ENCODE data around the gene CCNB3. TPM values are rescaled to one million over a fixed set of nuclear protein-coding genes. Genes with fewer than 3 reads are reported as not detected.

CCNB3 gene
- total RNA-seq (0.21 TPM), polyA plus RNA-seq (0.10 TPM)

GRCh38 chrX:50204364-50204899, at the start of gene CCNB3:
TSS of gene CCNB3 (plus strand) at chrX:50204765. CDS start at chrX:50285164, 80,399 bp downstream.
- no peaks in the 10 kb centered on the region for H3K36me3 ChIP-seq (ENCODE audit: insufficient read depth)
- H3K4me3 ChIP-seq (ENCODE audit: low read depth, low read length) = peak within 1 kb of the TSS; percentile 9
- DNase-seq (ENCODE audit: extremely low spot score) = peak; percentile 39
- WGBS = 1% methylated on average over 19 of the region's 19 CpGs
- no peak within 1 kb of the TSS for H3K27ac ChIP-seq (ENCODE audit: low read depth)
- H3K4me1 ChIP-seq (ENCODE audit: insufficient read depth) = no peaks in the 10 kb centered on the region

- no peak overlapping the region for H3K27ac ChIP-seq (ENCODE audit: low read depth)
- H3K4me3 ChIP-seq (ENCODE audit: low read depth, low read length) = no peak overlapping the region
- H3K4me1 ChIP-seq (ENCODE audit: insufficient read depth) = no peaks in the 10 kb centered on the region
- no peaks in the 10 kb centered on the region for H3K36me3 ChIP-seq (ENCODE audit: insufficient read depth)
- 42% methylated on average over 4 of the region's 4 CpGs for WGBS
- no peak for DNase-seq (ENCODE audit: extremely low spot score)
These were observed 46.9 kb upstream of the CCNB3 start for GRCh38 chrX:50157545-50158135.

GRCh38 chrX:50158593-50158992, 46.0 kb upstream of the CCNB3 start:
- DNase-seq (ENCODE audit: extremely low spot score) = no peak
- no peaks in the 10 kb centered on the region for H3K36me3 ChIP-seq (ENCODE audit: insufficient read depth)
- H3K4me3 ChIP-seq (ENCODE audit: low read depth, low read length) = no peak overlapping the region
- WGBS = 38% methylated on average over 1 of the region's 1 CpG
- H3K4me1 ChIP-seq (ENCODE audit: insufficient read depth) = no peaks in the 10 kb centered on the region
- H3K27ac ChIP-seq (ENCODE audit: low read depth) = no peak overlapping the region

DNA sequence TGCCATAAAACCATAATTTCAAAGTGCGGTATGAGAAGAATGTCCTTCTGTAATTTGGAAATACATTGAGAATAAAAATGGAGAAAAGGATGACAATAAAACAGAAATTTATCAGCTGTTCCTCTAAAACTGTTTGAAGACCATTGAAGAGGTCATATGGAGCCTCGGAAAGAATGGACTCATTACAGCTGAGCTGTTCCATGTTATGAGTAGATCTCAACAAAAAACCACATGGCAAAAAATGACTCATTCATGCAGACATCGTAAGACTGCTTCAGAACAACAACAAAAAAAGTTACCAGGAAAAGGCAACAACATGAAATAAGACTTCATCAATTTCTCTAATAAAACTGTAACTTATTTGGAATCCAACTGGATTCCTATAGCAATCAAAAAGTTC, 43.4 kb upstream of the CCNB3 start:
- DNase-seq (ENCODE audit: extremely low spot score) = no peak
- no peak overlapping the region for H3K4me3 ChIP-seq (ENCODE audit: low read depth, low read length)
- H3K36me3 ChIP-seq (ENCODE audit: insufficient read depth) = no peaks in the 10 kb centered on the region
- H3K4me1 ChIP-seq (ENCODE audit: insufficient read depth) = no peaks in the 10 kb centered on the region
- WGBS = 33% methylated on average over 3 of the region's 3 CpGs
- no peak overlapping the region for H3K27ac ChIP-seq (ENCODE audit: low read depth)

DNA sequence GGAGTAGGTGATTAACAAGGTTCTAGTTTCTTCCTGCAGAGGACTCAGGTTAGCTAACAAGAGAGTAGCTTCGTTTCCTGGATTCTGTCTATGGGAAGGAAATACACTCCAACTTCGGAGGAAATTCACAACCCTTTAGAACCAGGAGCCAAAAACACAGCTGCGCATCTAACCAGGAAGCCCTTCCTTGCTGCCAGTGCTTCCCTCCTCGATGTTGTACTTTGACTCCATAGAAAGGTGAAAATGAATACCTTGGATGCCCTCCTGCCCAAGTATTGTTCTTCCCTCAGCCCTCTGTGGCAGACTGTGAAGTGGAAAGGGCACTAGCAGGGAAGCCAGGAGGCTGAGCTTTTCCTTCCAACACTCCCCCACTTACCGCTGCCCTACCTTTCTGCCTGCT, 38.8 kb upstream of the CCNB3 start:
- DNase-seq (ENCODE audit: extremely low spot score) = no peak
- no peak overlapping the region for H3K4me3 ChIP-seq (ENCODE audit: low read depth, low read length)
- no peak overlapping the region for H3K27ac ChIP-seq (ENCODE audit: low read depth)
- 78% methylated on average over 5 of the region's 5 CpGs for WGBS
- no peaks in the 10 kb centered on the region for H3K4me1 ChIP-seq (ENCODE audit: insufficient read depth)
- H3K36me3 ChIP-seq (ENCODE audit: insufficient read depth) = no peaks in the 10 kb centered on the region

- no peak overlapping the region for H3K4me3 ChIP-seq (ENCODE audit: low read depth, low read length)
- H3K27ac ChIP-seq (ENCODE audit: low read depth) = no peak overlapping the region
- H3K36me3 ChIP-seq (ENCODE audit: insufficient read depth) = no peaks in the 10 kb centered on the region
- DNase-seq (ENCODE audit: extremely low spot score) = no peak
- H3K4me1 ChIP-seq (ENCODE audit: insufficient read depth) = no peaks in the 10 kb centered on the region
- WGBS = 82% methylated on average over 7 of the region's 7 CpGs
These were observed 37.2 kb upstream of the CCNB3 start for GRCh38 chrX:50167366-50167765.

GRCh38 chrX:50168241-50168687, 36.3 kb upstream of the CCNB3 start:
- DNase-seq (ENCODE audit: extremely low spot score) = no peak
- 68% methylated on average over 5 of the region's 5 CpGs for WGBS
- no peaks in the 10 kb centered on the region for H3K36me3 ChIP-seq (ENCODE audit: insufficient read depth)
- H3K4me1 ChIP-seq (ENCODE audit: insufficient read depth) = no peaks in the 10 kb centered on the region
- no peak overlapping the region for H3K4me3 ChIP-seq (ENCODE audit: low read depth, low read length)
- H3K27ac ChIP-seq (ENCODE audit: low read depth) = no peak overlapping the region

DNA sequence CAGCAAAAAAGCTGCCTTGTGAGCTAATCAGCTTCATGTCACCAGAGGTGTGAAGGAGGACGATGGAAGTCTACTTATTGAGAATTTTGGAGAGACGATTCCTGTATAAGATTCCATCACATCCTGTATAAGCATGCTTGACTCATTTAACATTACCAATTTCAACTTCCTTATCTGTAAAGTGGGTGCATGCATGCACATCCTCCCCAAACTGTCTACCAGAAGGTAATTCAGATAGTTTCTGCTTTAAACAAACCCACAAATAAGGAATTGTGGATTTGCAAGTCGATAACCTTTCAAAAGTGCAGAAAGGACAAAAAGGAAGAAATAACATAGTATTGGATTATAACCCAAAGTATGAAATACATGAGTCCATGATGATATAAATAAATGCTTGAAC, 34.8 kb upstream of the CCNB3 start:
- Histone ChIP-seq H3K4me1 (ENCODE audit: insufficient read depth) (no peaks in the 10 kb centered on the region), H3K4me3 (ENCODE audit: low read depth, low read length) (no peak overlapping the region), H3K27ac (ENCODE audit: low read depth) (no peak overlapping the region), H3K36me3 (ENCODE audit: insufficient read depth) (no peaks in the 10 kb centered on the region)
- no peak for DNase-seq (ENCODE audit: extremely low spot score)
- 84% methylated on average over 3 of the region's 3 CpGs for WGBS

GRCh38 chrX:50180073-50180940, 24.3 kb upstream of the CCNB3 start:
- DNase-seq (ENCODE audit: extremely low spot score) = no peak
- Histone ChIP-seq H3K4me3 (ENCODE audit: low read depth, low read length) (no peak overlapping the region), H3K36me3 (ENCODE audit: insufficient read depth) (no peaks in the 10 kb centered on the region), H3K27ac (ENCODE audit: low read depth) (no peak overlapping the region), H3K4me1 (ENCODE audit: insufficient read depth) (no peaks in the 10 kb centered on the region)
- 61% methylated on average over 10 of the region's 10 CpGs for WGBS

DNA sequence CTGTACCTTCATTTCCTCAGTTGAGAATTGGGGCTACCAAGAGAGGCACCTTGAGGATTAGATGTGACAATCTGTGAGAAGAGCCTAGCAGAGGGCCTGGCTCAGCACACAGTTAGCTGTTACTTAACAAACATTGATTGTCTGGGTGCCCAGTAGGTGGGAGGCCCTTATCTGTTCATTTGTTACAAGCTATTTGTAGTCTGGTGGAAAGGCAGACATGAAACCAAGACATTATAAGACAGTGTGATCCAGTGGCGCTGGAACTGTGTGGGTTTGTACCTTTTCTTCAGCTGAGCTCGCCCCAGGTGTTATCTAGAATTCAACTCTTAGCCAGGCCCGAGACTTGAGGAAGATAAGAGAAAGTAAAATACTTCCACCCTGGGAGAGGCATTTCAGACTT, 20.7 kb upstream of the CCNB3 start:
- H3K27ac ChIP-seq (ENCODE audit: low read depth) = no peak overlapping the region
- H3K4me1 ChIP-seq (ENCODE audit: insufficient read depth) = no peaks in the 10 kb centered on the region
- no peak for DNase-seq (ENCODE audit: extremely low spot score)
- WGBS = 88% methylated on average over 3 of the region's 3 CpGs
- H3K36me3 ChIP-seq (ENCODE audit: insufficient read depth) = no peaks in the 10 kb centered on the region
- no peak overlapping the region for H3K4me3 ChIP-seq (ENCODE audit: low read depth, low read length)

DNA sequence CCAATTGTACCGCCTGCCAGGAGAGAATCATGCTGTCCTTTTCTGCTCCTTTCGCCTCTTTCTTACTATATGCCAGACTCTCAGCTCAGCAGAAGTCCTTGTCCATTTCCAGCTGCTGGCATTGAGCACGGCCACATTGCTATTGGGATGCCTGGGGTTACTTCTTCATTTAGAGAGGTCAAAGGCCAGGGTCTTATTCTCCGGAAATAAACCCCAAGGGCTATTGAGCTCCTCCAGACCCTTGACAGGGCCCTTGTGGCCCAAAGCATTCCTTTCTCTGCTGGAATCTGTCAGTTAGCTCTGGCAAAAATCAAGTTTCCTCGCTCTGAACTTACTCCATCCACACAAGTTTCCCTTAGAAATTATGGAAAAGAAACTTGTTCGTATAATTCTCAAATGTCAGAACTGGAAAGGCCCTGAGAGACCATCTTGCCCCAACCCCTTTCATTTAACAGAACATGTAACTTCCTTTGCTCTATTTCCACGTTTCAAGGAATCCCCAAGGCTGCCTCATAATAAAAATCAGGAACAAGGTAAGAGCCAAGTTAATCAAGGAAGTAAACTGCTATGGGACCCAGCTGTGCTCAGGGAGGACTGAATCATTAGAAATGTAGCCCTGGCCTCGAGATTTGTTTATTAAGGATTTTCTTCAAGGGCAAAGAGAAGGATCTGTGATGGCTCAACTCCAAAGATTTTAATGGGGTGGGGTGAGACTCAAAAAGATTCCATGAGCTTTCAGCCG, 15.5 kb upstream of the CCNB3 start:
- H3K27ac ChIP-seq (ENCODE audit: low read depth) = peak overlapping the region; percentile 23

GRCh38 chrX:50198348-50198747, 6.2 kb upstream of the CCNB3 start:
- WGBS = 78% methylated on average over 4 of the region's 4 CpGs
- Histone ChIP-seq H3K4me1 (ENCODE audit: insufficient read depth) (no peaks in the 10 kb centered on the region), H3K4me3 (ENCODE audit: low read depth, low read length) (no peak overlapping the region), H3K27ac (ENCODE audit: low read depth) (no peak overlapping the region), H3K36me3 (ENCODE audit: insufficient read depth) (no peaks in the 10 kb centered on the region)
- DNase-seq (ENCODE audit: extremely low spot score) = no peak

More for the DNA sequence above, 15.5 kb upstream of the CCNB3 start:
- no peak for DNase-seq (ENCODE audit: extremely low spot score)
- 38% methylated on average over 9 of the region's 9 CpGs for WGBS
- Histone ChIP-seq H3K4me1 (ENCODE audit: insufficient read depth) (no peaks in the 10 kb centered on the region), H3K36me3 (ENCODE audit: insufficient read depth) (no peaks in the 10 kb centered on the region), H3K4me3 (ENCODE audit: low read depth, low read length) (no peak overlapping the region)

DNA sequence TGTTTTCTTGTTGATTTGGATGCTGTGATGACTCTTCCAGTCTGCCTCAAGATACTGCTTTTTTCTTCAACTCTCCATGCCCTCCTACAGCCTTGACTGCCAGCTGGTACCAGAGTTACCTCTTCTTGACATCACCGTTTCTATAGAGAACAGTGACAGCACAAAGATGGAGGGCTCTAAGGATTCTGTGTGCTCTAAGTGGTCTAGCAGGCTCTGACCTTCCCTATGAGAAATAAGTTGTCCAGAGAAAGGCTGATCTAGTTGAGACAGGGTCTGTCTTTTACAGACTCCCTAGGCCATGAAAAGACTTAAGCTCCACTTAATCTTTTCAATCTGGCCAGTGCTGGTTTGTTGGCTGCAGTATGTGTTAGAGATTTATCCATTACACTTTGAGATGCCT, 3.7 kb upstream of the CCNB3 start, which contains the start of gene AKAP4:
AKAP4 (minus strand) TSS at position 101 of the 400 bp plus-strand sequence. CDS start 118 bp downstream, outside the sequence.
- whole genome bisulfite sequencing = 94% methylated on average over 1 of the region's 1 CpG
- Histone ChIP-seq H3K4me1 (ENCODE audit: insufficient read depth) (no peaks in the 10 kb centered on the region), H3K4me3 (ENCODE audit: low read depth, low read length) (no peak within 1 kb of the TSS), H3K36me3 (ENCODE audit: insufficient read depth) (no peaks in the 10 kb centered on the region), H3K27ac (ENCODE audit: low read depth) (no peak within 1 kb of the TSS)
- no peak for DNase-seq (ENCODE audit: extremely low spot score)

Data from urinary bladder (tissue), 4 donors.